PC-3 (cell line): Measurements from ENCODE around the gene XPO5. TPM values are rescaled to one million over a fixed set of nuclear protein-coding genes. Genes with fewer than 3 reads are reported as not detected.
A peak's percentile ranks its signal among the peaks of the same experiment; 100 is the strongest.

Experiments
- ATAC-seq: fragments of 200-7000 bp; cut with Tn5 transposase; 2 replicates; pipeline ENCODE4 v1.9.1; 2020; ENCODE audit warnings: mild to moderate bottlenecking, moderate library complexity
- BruUV-seq: library from RNA; stranded (reverse); fragments of 400-500 nt; replicated peaks from 2 replicates; lab custom pipeline; 2021; lab: Mats Ljungman, UMichigan
- CTCF ChIA-PET: fragments of 300-600 bp; sonication (Branson Sonifier 250); formaldehyde crosslinking; loops from one replicate; lab custom pipeline; 2022; ENCODE audit warnings: antibody characterized with exemption; lab: Charles Lee
- POLR2A ChIA-PET: fragments of 300-600 bp; sonication (Branson Sonifier 250); formaldehyde crosslinking; loops from one replicate; lab custom pipeline; 2022; ENCODE audit warnings: antibody characterized with exemption; ENCODE audit not compliant: unreplicated experiment; lab: Charles Lee
- DNase-seq: peaks from one replicate; pipeline ENCODE4 v3.0.0-alpha.2; 2015
- H2AFZ ChIP-seq: fragments of 300-600 bp; sonication (generic); 2 replicates; pipeline ENCODE4 v1.6.0; 2016; ENCODE audit warnings: antibody characterized with exemption, low read length
- H3F3A ChIP-seq: fragments of 300-600 bp; sonication (generic); one replicate; pipeline ENCODE4 v1.6.0; 2017; ENCODE audit warnings: antibody characterized with exemption, low read length, control low read depth, mild to moderate bottlenecking; ENCODE audit not compliant: unreplicated experiment
- H3K27ac ChIP-seq: fragments of 300-600 bp; sonication (generic); 2 replicates; pipeline ENCODE4 v1.5.1; 2016; ENCODE audit warnings: mild to moderate bottlenecking, low read length
- H3K27me3 ChIP-seq: fragments of 300-600 bp; sonication (generic); 2 replicates; pipeline ENCODE4 v1.6.1; 2016; ENCODE audit warnings: low read length, mixed read lengths
- H3K36me3 ChIP-seq: fragments of 300-600 bp; sonication (generic); 2 replicates; pipeline ENCODE4 v1.6.1; 2016; ENCODE audit warnings: low read depth, mixed run types, low read length, mixed read lengths
- H3K4me1 ChIP-seq: fragments of 300-600 bp; sonication (generic); 2 replicates; pipeline ENCODE4 v1.5.1; 2016; ENCODE audit warnings: low read length; ENCODE audit not compliant: insufficient read depth
- H3K4me2 ChIP-seq: fragments of 300-600 bp; sonication (generic); 2 replicates; pipeline ENCODE4 v1.6.0; 2016; ENCODE audit warnings: low read length
- H3K4me3 ChIP-seq: fragments of 300-600 bp; sonication (generic); 2 replicates; pipeline ENCODE4 v1.5.1; 2016; ENCODE audit warnings: mild to moderate bottlenecking, low read length, mixed read lengths
- H3K79me2 ChIP-seq: fragments of 300-600 bp; sonication (generic); 2 replicates; pipeline ENCODE4 v1.6.1; 2017; ENCODE audit warnings: low read length, mixed read lengths
- H3K9ac ChIP-seq: fragments of 300-600 bp; sonication (generic); 2 replicates; pipeline ENCODE4 v1.6.0; 2016; ENCODE audit warnings: mild to moderate bottlenecking, low read length
- H3K9me2 ChIP-seq: fragments of 300-600 bp; sonication (generic); replicated peaks from 2 replicates; pipeline ENCODE4 v1.6.1; 2016; ENCODE audit warnings: mixed run types, low read length, mixed read lengths
- H3K9me3 ChIP-seq: fragments of 300-600 bp; sonication (generic); 2 replicates; pipeline ENCODE4 v1.6.1; 2016; ENCODE audit warnings: low read length, mixed read lengths
- H4K20me1 ChIP-seq: fragments of 300-600 bp; sonication (generic); 2 replicates; pipeline ENCODE4 v1.6.1; 2016; ENCODE audit warnings: low read length, mixed read lengths
- EZH2 ChIP-seq: fragments of 300-600 bp; sonication (generic); IDR thresholded peaks from one replicate; pipeline ENCODE4 v1.6.1; 2017; ENCODE audit warnings: antibody characterized with exemption, mild to moderate bottlenecking, low read length; ENCODE audit not compliant: unreplicated experiment
- EZH2phosphoT487 ChIP-seq: fragments of 300-600 bp; sonication (generic); IDR thresholded peaks from 2 replicates; pipeline ENCODE4 v1.6.1; 2018; ENCODE audit warnings: mild to moderate bottlenecking, antibody characterized with exemption, low read length, borderline replicate concordance
- intact Hi-C: fragments of 100-400 bp; cut with micrococcal nuclease; formaldehyde crosslinking; loops from 2 replicates; pipeline ENCODE4 v1.9.0; 2023
- total RNA-seq: library from RNA; depleted of rRNA; stranded (reverse); fragments of >200 nt; gene quantifications from 2 replicates; pipeline ENCODE4 v1.2.3, GENCODE V29; 2014
- TF ChIP-seq, protein P1 (sequence below): fragments of 300-600 bp; sonication (generic); conservative IDR thresholded peaks from 2 replicates; pipeline ENCODE4 v1.5.1; 2017; ENCODE audit warnings: antibody characterized with exemption, low read depth, mild to moderate bottlenecking, low read length

The XPO5 gene
- total RNA-seq, 1 experiment from 2014 or later, result 42.3 TPM

DNA sequence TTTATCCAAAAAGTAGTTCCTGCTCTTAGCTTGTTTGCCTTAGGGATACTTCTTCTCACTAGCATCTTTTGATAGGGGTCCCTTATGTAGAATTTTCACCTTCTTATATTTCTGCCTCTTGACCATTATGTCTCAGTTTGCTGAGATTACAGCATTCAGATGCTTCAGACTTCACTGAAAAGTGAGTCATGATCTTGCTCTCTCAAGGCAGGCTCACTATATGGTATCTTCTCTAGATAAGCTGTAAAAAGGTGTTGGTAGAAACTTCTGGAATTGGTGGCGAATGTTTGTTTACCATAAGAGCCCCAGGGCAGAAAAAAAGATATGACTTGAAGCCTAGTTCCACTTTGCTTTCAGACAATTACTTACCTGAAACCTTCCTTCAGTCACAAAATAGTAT, 33.6 kb upstream of the XPO5 start:
- Histone ChIP-seq H2AFZ (no peak overlapping the region), H3K79me2 (no peaks in the 10 kb centered on the region), H3K4me3 (no peak overlapping the region), H3K27ac (no peak overlapping the region), H3K4me2 (no peak overlapping the region), H4K20me1 (no peaks in the 10 kb centered on the region), H3K9ac (no peak overlapping the region), H3K9me3 (no peaks in the 10 kb centered on the region), H3K9me2 (no peaks in the 10 kb centered on the region), H3K36me3 (peaks cover 10% of the 10 kb centered on the region), H3K4me1 (peaks cover 2% of the 10 kb centered on the region; the same call in 1 of the 2 replicates), H3F3A (no peaks in the 10 kb centered on the region), H3K27me3 (no peaks in the 10 kb centered on the region)
- ChIA-PET CTCF (no interaction called here), POLR2A (no interaction called here)
- intact Hi-C loops, result no loop called here
- DNase-seq (no peak), ATAC-seq (no peak)
- TF ChIP-seq, protein P1, sequence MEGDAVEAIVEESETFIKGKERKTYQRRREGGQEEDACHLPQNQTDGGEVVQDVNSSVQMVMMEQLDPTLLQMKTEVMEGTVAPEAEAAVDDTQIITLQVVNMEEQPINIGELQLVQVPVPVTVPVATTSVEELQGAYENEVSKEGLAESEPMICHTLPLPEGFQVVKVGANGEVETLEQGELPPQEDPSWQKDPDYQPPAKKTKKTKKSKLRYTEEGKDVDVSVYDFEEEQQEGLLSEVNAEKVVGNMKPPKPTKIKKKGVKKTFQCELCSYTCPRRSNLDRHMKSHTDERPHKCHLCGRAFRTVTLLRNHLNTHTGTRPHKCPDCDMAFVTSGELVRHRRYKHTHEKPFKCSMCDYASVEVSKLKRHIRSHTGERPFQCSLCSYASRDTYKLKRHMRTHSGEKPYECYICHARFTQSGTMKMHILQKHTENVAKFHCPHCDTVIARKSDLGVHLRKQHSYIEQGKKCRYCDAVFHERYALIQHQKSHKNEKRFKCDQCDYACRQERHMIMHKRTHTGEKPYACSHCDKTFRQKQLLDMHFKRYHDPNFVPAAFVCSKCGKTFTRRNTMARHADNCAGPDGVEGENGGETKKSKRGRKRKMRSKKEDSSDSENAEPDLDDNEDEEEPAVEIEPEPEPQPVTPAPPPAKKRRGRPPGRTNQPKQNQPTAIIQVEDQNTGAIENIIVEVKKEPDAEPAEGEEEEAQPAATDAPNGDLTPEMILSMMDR, result no peak
- TF ChIP-seq EZH2phosphoT487 (no peak), EZH2 (no peak)
- BruUV-seq, result no TSS peak

DNA sequence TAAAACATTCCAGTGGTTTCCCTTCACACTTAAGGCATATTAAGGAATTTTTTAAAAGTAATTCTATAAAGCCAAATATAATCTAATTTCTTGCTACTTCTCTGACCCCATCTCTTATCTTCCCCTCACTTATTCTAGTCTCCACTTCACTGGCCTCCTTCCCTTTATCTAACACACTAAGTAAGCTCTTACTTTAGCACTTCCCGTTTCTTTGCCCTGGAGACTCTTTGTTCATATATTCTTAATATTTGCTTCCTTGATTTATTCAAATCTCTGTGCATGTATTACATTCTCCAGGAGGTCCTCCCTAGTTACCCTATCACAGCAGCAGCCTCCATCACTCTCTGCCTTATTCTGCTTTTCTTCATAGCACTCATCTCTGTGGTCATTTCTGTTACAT, 33.0 kb upstream of the XPO5 start:
- Histone ChIP-seq H2AFZ (no peak overlapping the region), H3K27me3 (no peaks in the 10 kb centered on the region), H3K4me2 (no peak overlapping the region), H3K27ac (no peak overlapping the region), H3F3A (no peaks in the 10 kb centered on the region), H4K20me1 (no peaks in the 10 kb centered on the region), H3K9me3 (no peaks in the 10 kb centered on the region), H3K36me3 (peaks cover 12% of the 10 kb centered on the region), H3K9ac (no peak overlapping the region), H3K4me3 (no peak overlapping the region), H3K4me1 (peaks cover 8% of the 10 kb centered on the region; the same call in 1 of the 2 replicates), H3K79me2 (no peaks in the 10 kb centered on the region), H3K9me2 (no peaks in the 10 kb centered on the region)
- CTCF ChIA-PET, result interaction anchor here (0.6 kb wide), 1 partner anchor 21 kb away, joined by 3 read pairs; no protein-coding TSS in a partner anchor
- DNase-seq, result no peak
- POLR2A ChIA-PET, result no interaction called here
- BruUV-seq, result no TSS peak
- no peak for TF ChIP-seq EZH2
- TF ChIP-seq EZH2phosphoT487, result no peak
- TF ChIP-seq, protein P1, result no peak
- no peak for ATAC-seq
- intact Hi-C loops, result no loop called here

DNA sequence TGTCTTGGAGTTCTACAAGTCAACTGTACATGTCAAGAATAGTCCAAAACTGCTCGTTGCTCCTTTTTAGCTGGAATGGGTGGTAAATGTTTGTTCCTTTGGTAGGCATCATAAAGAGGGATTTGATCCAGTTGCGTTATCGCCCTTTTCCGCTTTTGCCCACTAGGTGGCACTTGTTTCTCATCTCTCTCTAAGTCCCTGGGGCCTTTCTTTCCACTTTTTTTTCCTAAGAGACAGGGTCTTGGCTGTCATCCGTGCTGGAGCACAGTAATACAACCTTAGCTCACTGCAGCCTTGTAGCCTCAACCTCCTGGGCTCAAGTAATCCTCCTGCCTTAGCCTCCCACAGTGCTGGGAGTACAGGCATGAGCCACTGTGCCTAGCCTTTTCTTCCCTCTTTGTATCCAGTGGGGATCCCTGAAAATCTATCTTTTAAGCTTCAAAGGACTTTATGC, 32.5 kb upstream of the XPO5 start:
- no TSS peak for BruUV-seq
- intact Hi-C loops, result no loop called here
- CTCF ChIA-PET, result interaction anchor here (0.6 kb wide), 1 partner anchor 21 kb away, joined by 3 read pairs; no protein-coding TSS in a partner anchor
- Histone ChIP-seq H3K9ac (no peak overlapping the region), H4K20me1 (no peaks in the 10 kb centered on the region), H3K27ac (no peak overlapping the region), H3K4me2 (no peak overlapping the region), H3K79me2 (no peaks in the 10 kb centered on the region), H3K36me3 (peaks cover 14% of the 10 kb centered on the region), H3K27me3 (no peaks in the 10 kb centered on the region), H3K4me1 (peaks cover 8% of the 10 kb centered on the region; the same call in 1 of the 2 replicates), H3F3A (no peaks in the 10 kb centered on the region), H3K9me3 (no peaks in the 10 kb centered on the region), H3K9me2 (no peaks in the 10 kb centered on the region), H2AFZ (no peak overlapping the region), H3K4me3 (no peak overlapping the region)
- peak; percentile 77 for ATAC-seq
- peak; percentile 86 for DNase-seq
- POLR2A ChIA-PET, result no interaction called here
- no peak for TF ChIP-seq EZH2phosphoT487
- TF ChIP-seq, protein P1, result peak; percentile 91
